ENCODE results near the gene CCDC3.

The CCDC3 gene

GRCh38 chr10:12995425-12995861 is 6.1 kb downstream of the CCDC3 start:
- Histone ChIP-seq H3K79me2 (ENCODE audit: insufficient read depth, low read length) (no peaks in the 10 kb centered on the region), H3K27ac (ENCODE audit: low read depth, low read length) (no peak overlapping the region), H2AFZ (ENCODE audit: low read depth, low read length, severe bottlenecking) (no peak overlapping the region), H3K27me3 (ENCODE audit: low read length) (no peaks in the 10 kb centered on the region), H4K20me1 (ENCODE audit: low read depth, low read length) (no peaks in the 10 kb centered on the region), H3K9me3 (ENCODE audit: insufficient read depth, low read length) (no peaks in the 10 kb centered on the region), H3K4me2 (ENCODE audit: low read depth, low read length, poor library complexity, severe bottlenecking) (no peak overlapping the region), H3K9ac (ENCODE audit: low read length) (no peak overlapping the region), H3K4me3 (ENCODE audit: insufficient read depth, low read length, poor library complexity, severe bottlenecking) (no peak overlapping the region), H3F3A (ENCODE audit: insufficient read depth) (no peaks in the 10 kb centered on the region), H3K9me2 (replicated peaks; ENCODE audit: insufficient read depth, low read length) (no peaks in the 10 kb centered on the region), H3K36me3 (ENCODE audit: low read length) (no peaks in the 10 kb centered on the region)
- TF ChIP-seq EZH2phosphoT487 (conservative IDR thresholded peaks at IDR 0.05; ENCODE audit: low read length) (no peak), CTCF (IDR thresholded peaks at IDR 0.05; ENCODE audit: insufficient read depth, low read length, poor library complexity, severe bottlenecking) (no peak)

GRCh38 chr10:12993595-12993994 is 7.9 kb downstream of the CCDC3 start:
- TF ChIP-seq EZH2phosphoT487 (conservative IDR thresholded peaks at IDR 0.05; ENCODE audit: low read length) (no peak), CTCF (IDR thresholded peaks at IDR 0.05; ENCODE audit: insufficient read depth, low read length, poor library complexity, severe bottlenecking) (no peak)
- Histone ChIP-seq H3K4me2 (ENCODE audit: low read depth, low read length, poor library complexity, severe bottlenecking) (no peak overlapping the region), H3K36me3 (ENCODE audit: low read length) (no peaks in the 10 kb centered on the region), H3K27me3 (ENCODE audit: low read length) (no peaks in the 10 kb centered on the region), H2AFZ (ENCODE audit: low read depth, low read length, severe bottlenecking) (no peak overlapping the region), H3F3A (ENCODE audit: insufficient read depth) (no peaks in the 10 kb centered on the region), H3K9me2 (replicated peaks; ENCODE audit: insufficient read depth, low read length) (no peaks in the 10 kb centered on the region), H3K9ac (ENCODE audit: low read length) (no peak overlapping the region), H3K27ac (ENCODE audit: low read depth, low read length) (no peak overlapping the region), H4K20me1 (ENCODE audit: low read depth, low read length) (no peaks in the 10 kb centered on the region), H3K4me3 (ENCODE audit: insufficient read depth, low read length, poor library complexity, severe bottlenecking) (no peak overlapping the region), H3K9me3 (ENCODE audit: insufficient read depth, low read length) (no peaks in the 10 kb centered on the region), H3K79me2 (ENCODE audit: insufficient read depth, low read length) (no peaks in the 10 kb centered on the region)

GRCh38 chr10:12985347-12985746 is 16.2 kb downstream of the CCDC3 start:
- Histone ChIP-seq H3K27me3 (ENCODE audit: low read length) (no peaks in the 10 kb centered on the region), H3K4me3 (ENCODE audit: insufficient read depth, low read length, poor library complexity, severe bottlenecking) (no peak overlapping the region), H3K36me3 (ENCODE audit: low read length) (no peaks in the 10 kb centered on the region), H3K9me3 (ENCODE audit: insufficient read depth, low read length) (no peaks in the 10 kb centered on the region), H3K9ac (ENCODE audit: low read length) (no peak overlapping the region), H4K20me1 (ENCODE audit: low read depth, low read length) (no peaks in the 10 kb centered on the region), H3F3A (ENCODE audit: insufficient read depth) (no peaks in the 10 kb centered on the region), H3K4me2 (ENCODE audit: low read depth, low read length, poor library complexity, severe bottlenecking) (no peak overlapping the region), H3K27ac (ENCODE audit: low read depth, low read length) (no peak overlapping the region), H3K9me2 (replicated peaks; ENCODE audit: insufficient read depth, low read length) (no peaks in the 10 kb centered on the region; the same call in 1 of the 2 replicates), H2AFZ (ENCODE audit: low read depth, low read length, severe bottlenecking) (no peak overlapping the region), H3K79me2 (ENCODE audit: insufficient read depth, low read length) (no peaks in the 10 kb centered on the region)
- TF ChIP-seq EZH2phosphoT487 (conservative IDR thresholded peaks at IDR 0.05; ENCODE audit: low read length) (no peak), CTCF (IDR thresholded peaks at IDR 0.05; ENCODE audit: insufficient read depth, low read length, poor library complexity, severe bottlenecking) (no peak)
